HepG2 (cell line): ENCODE data around the gene TRAPPC12.
A peak's percentile ranks its signal among the peaks of the same experiment; 100 is the strongest.

Experiments used
- EP300 ChIP-seq, 3 experiments: sonication (generic) in 1 of 3; formaldehyde crosslinking in 1 of 3; IDR thresholded peaks; 2 replicates each; pipeline versions ENCODE4 v1.5.1 to v1.6.1; 2011 to 2020; ENCODE audit warnings: low read depth in 2 of 3, low read length in 2 of 3, borderline replicate concordance in 1 of 3, improper control_type of control experiment in 1 of 3, mild to moderate bottlenecking in 1 of 3, missing genetic modification reagents in 1 of 3, moderate library complexity in 1 of 3
- HMG20A ChIP-seq: IDR thresholded peaks from 2 replicates; pipeline ENCODE4 v1.6.1; 2016; ENCODE audit warnings: borderline replicate concordance
- HMGXB4 ChIP-seq, 2 experiments: sonication (generic) in 1 of 2; formaldehyde crosslinking in 1 of 2; IDR thresholded peaks; 2 replicates each; pipeline versions ENCODE4 v1.4.0 to v1.6.1; 2018 to 2020; ENCODE audit warnings: missing genetic modification reagents in 2 of 2, borderline replicate concordance in 1 of 2, low read depth in 1 of 2, mild to moderate bottlenecking in 1 of 2, missing biosample characterization in 1 of 2
- KLF16 ChIP-seq, 2 experiments: sonication (generic) in 1 of 2; formaldehyde crosslinking in 1 of 2; IDR thresholded peaks; 2 replicates each; pipeline versions ENCODE4 v1.6.1 to v1.8.0; 2016 to 2023; ENCODE audit warnings: missing genetic modification reagents in 2 of 2, missing compliant biosample characterization in 1 of 2
- MAZ ChIP-seq, 2 experiments: sonication (generic) in 1 of 2; formaldehyde crosslinking in 1 of 2; IDR thresholded peaks; 2 replicates each; pipeline versions ENCODE4 v1.5.0 to v1.6.1; 2012 to 2020; ENCODE audit warnings: low read depth in 2 of 2, mild to moderate bottlenecking in 2 of 2, borderline replicate concordance in 1 of 2, improper control_type of control experiment in 1 of 2, low read length in 1 of 2, missing genetic modification reagents in 1 of 2, moderate library complexity in 1 of 2
- PRPF4 ChIP-seq: fragments of 200-400 bp; formaldehyde crosslinking; IDR thresholded peaks from 2 replicates; pipeline ENCODE4 v1.6.1; 2016; ENCODE audit warnings: low read length, low read depth; ENCODE audit not compliant: poor library complexity, severe bottlenecking
- SYNCRIP ChIP-seq: fragments of 200-400 bp; formaldehyde crosslinking; IDR thresholded peaks from 2 replicates; pipeline ENCODE4 v1.6.1; 2018; ENCODE audit warnings: mild to moderate bottlenecking, low read depth, low read length; ENCODE audit not compliant: insufficient read depth
- TCF12 ChIP-seq, 2 experiments: fragments of 450-650 bp in 1 of 2; sonication (generic) in 1 of 2; formaldehyde crosslinking in 1 of 2; IDR thresholded peaks; 2 replicates each; pipeline versions ENCODE4 v1.6.1 to v1.8.0; 2017 to 2022; ENCODE audit warnings: antibody characterized with exemption in 1 of 2, mild to moderate bottlenecking in 1 of 2, missing genetic modification reagents in 1 of 2, moderate library complexity in 1 of 2
- ZBTB33 ChIP-seq: sonication (generic); formaldehyde crosslinking; IDR thresholded peaks from 2 replicates; pipeline ENCODE4 v1.4.0; 2020; ENCODE audit warnings: missing genetic modification reagents
- ZSCAN20 ChIP-seq: sonication (generic); formaldehyde crosslinking; IDR thresholded peaks from 2 replicates; pipeline ENCODE4 v1.4.0; 2020; ENCODE audit warnings: missing genetic modification reagents, mild to moderate bottlenecking, borderline replicate concordance

DNA sequence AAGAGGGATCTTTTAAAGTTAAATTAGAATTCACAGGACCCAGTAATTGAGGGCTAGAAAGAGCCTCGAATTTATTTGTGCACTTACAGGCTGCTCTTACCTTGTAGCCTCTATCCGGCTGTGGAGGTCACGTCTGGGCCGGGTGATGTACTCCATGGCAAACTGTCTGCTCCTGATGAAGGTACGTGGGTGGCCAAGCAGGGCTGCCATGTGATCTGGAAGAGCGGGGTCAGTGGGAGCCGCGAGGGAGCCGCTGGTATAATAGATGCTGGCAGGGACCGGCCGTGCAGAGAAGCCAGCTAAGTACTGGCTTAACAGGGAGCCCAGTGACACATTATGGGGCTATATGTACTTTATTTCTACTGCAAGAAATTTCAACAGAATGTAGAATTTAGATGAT is 80.7 kb downstream of the TRAPPC12 start:
- TF ChIP-seq HMGXB4 (CRISPR knock-in tag; IDR thresholded peaks at IDR 0.05; ENCODE audit: borderline replicate concordance in 1 of 2, low read depth in 1 of 2) (no peak), EP300 (IDR thresholded peaks at IDR 0.05; ENCODE audit: low read depth in 2 of 2, low read length in 2 of 2) (no peak), EP300 (CRISPR knock-in tag; IDR thresholded peaks at IDR 0.05; ENCODE audit: borderline replicate concordance) (no peak), TCF12 (IDR thresholded peaks at IDR 0.05) (no peak), TCF12 (CRISPR knock-in tag; IDR thresholded peaks at IDR 0.05) (no peak), ZSCAN20 (CRISPR knock-in tag) (no peak), SYNCRIP (no peak), MAZ (IDR thresholded peaks at IDR 0.05; ENCODE audit: borderline replicate concordance, low read depth, low read length) (no peak), MAZ (CRISPR knock-in tag; IDR thresholded peaks at IDR 0.05; ENCODE audit: low read depth) (no peak), HMG20A (CRISPR knock-in tag) (no peak), ZBTB33 (CRISPR knock-in tag) (peak; percentile 21; the same call in 1 of the 2 replicates), KLF16 (CRISPR knock-in tag; IDR thresholded peaks at IDR 0.05) (no peak), PRPF4 (no peak)
